ENCODE data around the gene IBA57. TPM values are rescaled to one million over a fixed set of nuclear protein-coding genes. Genes with fewer than 3 reads are reported as not detected.

Gene IBA57
- total RNA-seq, 4 donors from 2014 or later = 3.7 to 11.8 (median 6.6) TPM

GRCh38 chr1:228204958-228205357 is 39.4 kb downstream of the IBA57 start:
- no peak overlapping the region for H3K27ac ChIP-seq (replicated peaks in 1 of 4)
- H3K27me3 ChIP-seq = peaks cover 0 to 27% (median 2%) of the 10 kb centered on the region in 4 donors
- WGBS = 66% methylated on average over 8 of the region's 8 CpGs
- intact Hi-C loops (cut with DNase I) = no loop called here
- peaks cover 0 to 12% (median 4%) of the 10 kb centered on the region in 4 donors for H3K4me1 ChIP-seq
- peaks cover 0 to 5% (median under 1%) of the 10 kb centered on the region in 4 donors for H3K9me3 ChIP-seq
- no peak overlapping the region for H3K4me3 ChIP-seq
- no peaks in the 10 kb centered on the region for H3K36me3 ChIP-seq
- no peak for TF ChIP-seq POLR2AphosphoS5 (IDR thresholded peaks at IDR 0.05)
- TF ChIP-seq CTCF (IDR thresholded peaks at IDR 0.05) = no peak
- no peak for TF ChIP-seq EP300 (IDR thresholded peaks at IDR 0.05)
- TF ChIP-seq POLR2A (IDR thresholded peaks at IDR 0.05; ENCODE audit: low read depth) = no peak
- no peak for DNase-seq (ENCODE audit: extremely low spot score)

- H3K4me1 ChIP-seq = peaks cover 0 to 12% (median 4%) of the 10 kb centered on the region in 4 donors
- DNase-seq (ENCODE audit: extremely low spot score) = no peak
- WGBS = 76% methylated on average over 6 of the region's 15 CpGs
- no peaks in the 10 kb centered on the region for H3K36me3 ChIP-seq
- peaks cover 0 to 35% (median 2%) of the 10 kb centered on the region in 4 donors for H3K27me3 ChIP-seq
- H3K27ac ChIP-seq (replicated peaks in 1 of 4) = no peak overlapping the region
- no peaks in the 10 kb centered on the region for H3K9me3 ChIP-seq
- no peak overlapping the region for H3K4me3 ChIP-seq
- intact Hi-C loops (cut with DNase I) = no loop called here
- TF ChIP-seq CTCF (IDR thresholded peaks at IDR 0.05) (no peak), POLR2AphosphoS5 (IDR thresholded peaks at IDR 0.05) (no peak), EP300 (IDR thresholded peaks at IDR 0.05) (no peak), POLR2A (IDR thresholded peaks at IDR 0.05; ENCODE audit: low read depth) (no peak)
Measured at GRCh38 chr1:228205526-228206436, 40.2 kb downstream of the IBA57 start.

- Histone ChIP-seq H3K27ac (replicated peaks in 1 of 4) (no peak overlapping the region), H3K36me3 (no peaks in the 10 kb centered on the region), H3K9me3 (no peaks in the 10 kb centered on the region), H3K27me3 (peaks cover 0 to 45% (median 4%) of the 10 kb centered on the region in 4 donors), H3K4me1 (peaks cover 0 to 12% (median 4%) of the 10 kb centered on the region in 4 donors), H3K4me3 (no peak overlapping the region)
- WGBS = 76% methylated on average over 8 of the region's 16 CpGs
- DNase-seq (ENCODE audit: extremely low spot score) = no peak
- intact Hi-C loops (cut with DNase I) = no loop called here
- TF ChIP-seq POLR2AphosphoS5 (IDR thresholded peaks at IDR 0.05) (no peak), CTCF (IDR thresholded peaks at IDR 0.05) (no peak), EP300 (IDR thresholded peaks at IDR 0.05) (no peak), POLR2A (IDR thresholded peaks at IDR 0.05; ENCODE audit: low read depth) (no peak)
Measured at GRCh38 chr1:228206582-228207351, 41.2 kb downstream of the IBA57 start.

- 87% methylated on average over 6 of the region's 8 CpGs for WGBS
- Histone ChIP-seq H3K4me3 (no peak overlapping the region), H3K9me3 (no peaks in the 10 kb centered on the region), H3K4me1 (peaks cover 2 to 14% (median 8%) of the 10 kb centered on the region in 4 donors), H3K27ac (replicated peaks in 1 of 4) (peak overlapping the region in 1 of 4 donors; percentile 12), H3K36me3 (no peaks in the 10 kb centered on the region), H3K27me3 (peaks cover 0 to 52% (median 7%) of the 10 kb centered on the region in 4 donors)
- no peak for TF ChIP-seq POLR2AphosphoS5 (IDR thresholded peaks at IDR 0.05)
- TF ChIP-seq POLR2A (IDR thresholded peaks at IDR 0.05; ENCODE audit: low read depth) = no peak
- TF ChIP-seq EP300 (IDR thresholded peaks at IDR 0.05) = no peak
- no peak for TF ChIP-seq CTCF (IDR thresholded peaks at IDR 0.05)
- intact Hi-C loops (cut with DNase I) = no loop called here
- no peak for DNase-seq (ENCODE audit: extremely low spot score)
Measured at GRCh38 chr1:228207381-228207810, 41.8 kb downstream of the IBA57 start.

Data from esophagus muscularis mucosa (tissue), 4 donors.